HepG2 (cell line): ENCODE data around the gene STBD1. TPM values are rescaled to one million over a fixed set of nuclear protein-coding genes. Genes with fewer than 3 reads are reported as not detected.

Experiments
- ATF1 ChIP-seq: IDR thresholded peaks from 2 replicates; pipeline ENCODE4 v1.6.1; 2016; ENCODE audit warnings: mild to moderate bottlenecking, control low read depth
- CEBPB ChIP-seq: IDR thresholded peaks from 2 replicates; pipeline ENCODE4 v1.6.1; 2011; ENCODE audit warnings: low read depth, low read length, improper control_type of control experiment, borderline replicate concordance
- DBP ChIP-seq: sonication (generic); formaldehyde crosslinking; IDR thresholded peaks from 2 replicates; pipeline ENCODE4 v1.4.0; 2020; ENCODE audit warnings: missing genetic modification reagents; ENCODE audit errors: not compliant biosample characterization
- ELF3 ChIP-seq: IDR thresholded peaks from 2 replicates; pipeline ENCODE4 v1.6.1; 2016; ENCODE audit warnings: missing genetic modification reagents, missing compliant biosample characterization
- ERF ChIP-seq: IDR thresholded peaks from 2 replicates; pipeline ENCODE4 v1.6.1; 2018; ENCODE audit warnings: missing biosample characterization, missing genetic modification reagents
- FLYWCH1 ChIP-seq: sonication (generic); formaldehyde crosslinking; IDR thresholded peaks from 2 replicates; pipeline ENCODE4 v1.8.1; 2023; ENCODE audit warnings: mild to moderate bottlenecking, missing genetic modification reagents
- FOXA1 ChIP-seq, 2 experiments: fragments of 450-650 bp in 1 of 2; sonication (generic) in 1 of 2; formaldehyde crosslinking in 1 of 2; IDR thresholded peaks; 2 replicates each; pipeline versions ENCODE4 v1.4.0 to v1.6.1; 2016 to 2020; ENCODE audit warnings: missing genetic modification reagents in 1 of 2
- HES4 ChIP-seq: sonication (generic); formaldehyde crosslinking; IDR thresholded peaks from 2 replicates; pipeline ENCODE4 v1.9.0; 2021; ENCODE audit warnings: mild to moderate bottlenecking, missing genetic modification reagents, borderline replicate concordance
- HNRNPLL ChIP-seq: fragments of 200-400 bp; formaldehyde crosslinking; IDR thresholded peaks from 2 replicates; pipeline ENCODE4 v1.6.1; 2017; ENCODE audit warnings: mild to moderate bottlenecking, low read depth, low read length; ENCODE audit not compliant: poor library complexity, severe bottlenecking
- IRF9 ChIP-seq: sonication (generic); formaldehyde crosslinking; IDR thresholded peaks from 2 replicates; pipeline ENCODE4 v1.8.0; 2022; ENCODE audit warnings: missing genetic modification reagents, mild to moderate bottlenecking, borderline replicate concordance
- MYC ChIP-seq: sonication (generic); formaldehyde crosslinking; IDR thresholded peaks from 2 replicates; pipeline ENCODE4 v1.9.0; 2021; ENCODE audit warnings: missing genetic modification reagents, borderline replicate concordance
- NRL ChIP-seq: sonication (generic); formaldehyde crosslinking; IDR thresholded peaks from 2 replicates; pipeline ENCODE4 v1.5.0; 2020; ENCODE audit warnings: missing genetic modification reagents, mild to moderate bottlenecking, moderate library complexity, borderline replicate concordance
- PAXIP1 ChIP-seq: sonication (generic); formaldehyde crosslinking; conservative IDR thresholded peaks from 2 replicates; pipeline ENCODE4 v1.4.0; 2020; ENCODE audit warnings: mild to moderate bottlenecking, missing genetic modification reagents, moderate library complexity
- RBM39 ChIP-seq: fragments of 200-400 bp; formaldehyde crosslinking; IDR thresholded peaks from one replicate; pipeline ENCODE4 v1.6.1; 2018; ENCODE audit warnings: antibody characterized with exemption, mild to moderate bottlenecking, low read depth, low read length; ENCODE audit not compliant: poor library complexity, severe bottlenecking
- TP53 ChIP-seq: sonication (generic); formaldehyde crosslinking; conservative IDR thresholded peaks from 2 replicates; pipeline ENCODE4 v1.4.0; 2020; ENCODE audit warnings: missing genetic modification reagents
- TSC22D2 ChIP-seq: sonication (generic); formaldehyde crosslinking; IDR thresholded peaks from 2 replicates; pipeline ENCODE4 v1.5.1; 2020; ENCODE audit warnings: missing genetic modification reagents, mild to moderate bottlenecking, borderline replicate concordance
- ZFP36L1 ChIP-seq: sonication (generic); formaldehyde crosslinking; IDR thresholded peaks from 2 replicates; pipeline ENCODE4 v1.8.0; 2022; ENCODE audit warnings: mild to moderate bottlenecking, missing genetic modification reagents, moderate library complexity
- ZFX ChIP-seq: sonication (generic); formaldehyde crosslinking; IDR thresholded peaks from 2 replicates; pipeline ENCODE4 v1.4.0; 2020; ENCODE audit warnings: mild to moderate bottlenecking, low read depth, missing genetic modification reagents, moderate library complexity
- ZNF468 ChIP-seq: sonication (generic); formaldehyde crosslinking; IDR thresholded peaks from 2 replicates; pipeline ENCODE4 v1.8.0; 2022; ENCODE audit warnings: mild to moderate bottlenecking, moderate library complexity, missing genetic modification reagents
- ZNF510 ChIP-seq: sonication (generic); formaldehyde crosslinking; IDR thresholded peaks from 2 replicates; pipeline ENCODE4 v1.4.0; 2020; ENCODE audit warnings: low read depth, mild to moderate bottlenecking, missing genetic modification reagents
- ZNF576 ChIP-seq: sonication (generic); formaldehyde crosslinking; IDR thresholded peaks from 2 replicates; pipeline ENCODE4 v1.4.0; 2020; ENCODE audit warnings: mild to moderate bottlenecking, missing genetic modification reagents
- ZNF788 ChIP-seq: sonication (generic); formaldehyde crosslinking; IDR thresholded peaks from 2 replicates; pipeline ENCODE4 v1.5.0; 2020; ENCODE audit warnings: mild to moderate bottlenecking, missing genetic modification reagents, borderline replicate concordance
- polyA plus RNA-seq, 8 experiments: library from polyadenylated mRNA; depleted of rRNA in 3 of 8; stranded (reverse) in 7 of 8; unstranded in 1 of 8; fragments of >200 nt; fragmentation: Illumina TruSeq in 4 of 8; extraction: Trizol in 4 of 8; gene quantifications; 2 replicates each; pipeline versions ENCODE4 v1.2.1 to v1.2.3, GENCODE V29; 2011 to 2016; ENCODE audit warnings: low read depth in 4 of 8, missing spikeins in 1 of 8, mixed read lengths in 1 of 8; ENCODE audit not compliant: insufficient read depth in 1 of 8
- total RNA-seq, 5 experiments: library from RNA; depleted of rRNA; stranded (reverse); fragments of >200 nt; fragmentation: Illumina TruSeq; extraction: Trizol; gene quantifications; 2 replicates each; pipeline ENCODE4 v1.2.3, GENCODE V29; 2016; ENCODE audit warnings: low read depth in 1 of 5

Gene STBD1
- total and polyA plus RNA-seq, 2 of the 13 experiments (the other 11 are each of a cell fraction or from before 2014, with no cell fraction given): 2.8 to 4.3 TPM

GRCh38 chr4:76305971-76306881, at the start of gene STBD1 (continued):
- TF ChIP-seq PAXIP1 (CRISPR knock-in tag) (peak; percentile 59; the same call in 1 of the 2 replicates), FLYWCH1 (CRISPR knock-in tag) (no peak), DBP (peak; percentile 26), RBM39 (peak; percentile 57), ZNF788 (peak; percentile 25; the same call in 1 of the 2 replicates), HES4 (CRISPR knock-in tag) (peak; percentile 47; the same call in 1 of the 2 replicates), ZFP36L1 (CRISPR knock-in tag) (peak; percentile 64; the same call in 1 of the 2 replicates), ZNF468 (CRISPR knock-in tag) (no peak), NRL (CRISPR knock-in tag) (peak; percentile 71; the same call in 1 of the 2 replicates), TSC22D2 (CRISPR knock-in tag) (peak; percentile 71; the same call in 1 of the 2 replicates), TP53 (CRISPR knock-in tag) (0 out of 2 replicates have a peak, but pooled peaks have one; percentile 27), ZNF576 (CRISPR knock-in tag) (peak; percentile 82; the same call in 1 of the 2 replicates), IRF9 (peak; percentile 72; the same call in 1 of the 2 replicates), ERF (CRISPR knock-in tag) (peak; percentile 79; the same call in 1 of the 2 replicates), CEBPB (no peak), HNRNPLL (peak; percentile 99), ELF3 (CRISPR knock-in tag) (peak; percentile 67), ATF1 (CRISPR knock-in tag) (no peak), ZNF510 (CRISPR knock-in tag) (0 out of 2 replicates have a peak, but pooled peaks have one; percentile 32), FOXA1 (IDR thresholded peaks at IDR 0.05) (no peak), FOXA1 (CRISPR knock-in tag; IDR thresholded peaks at IDR 0.05) (no peak), MYC (CRISPR knock-in tag) (peak; percentile 90; the same call in 1 of the 2 replicates), ZFX (CRISPR knock-in tag) (peak; percentile 95)
